ENCODE measurements around the gene GPR108.
"Not testable (repeated sequence)": the region's sequence is repeated elsewhere in the genome, so short reads cannot be mapped to it uniquely, and the experiment has no call there.

- not testable (repeated sequence) for TF ChIP-seq POLR2A (IDR thresholded peaks at IDR 0.05; ENCODE audit: low read length); GATA1 (IDR thresholded peaks at IDR 0.05; ENCODE audit: low read depth, low read length)
These were observed 11.2 kb upstream of the GPR108 start for GRCh38 chr19:6748543-6748942.

All from erythroblast (primary cell).